GM18505 (cell line): ENCODE results near the gene EIF4G2.
"Not testable (repeated sequence)": the region's sequence is repeated elsewhere in the genome, so short reads cannot be mapped to it uniquely, and the experiment has no call there.

Experiments
- ATAC-seq: cut with Tn5 transposase; IDR thresholded peaks from one replicate; pipeline ENCODE4 v1.9.1; 2021; ENCODE audit not compliant: unreplicated experiment
- POLR2A ChIP-seq: IDR thresholded peaks from 4 replicates; pipeline ENCODE4 v1.6.1; 2011; ENCODE audit warnings: borderline replicate concordance; ENCODE audit not compliant: insufficient read depth, insufficient read length; ENCODE audit errors: extremely low read depth

EIF4G2 gene

GRCh38 chr11:10808553-10809372 lies at the start of gene EIF4G2:
Gene EIF4G2 (minus strand): TSS chr11:10808926.
- ATAC-seq, result peak; percentile 91
- TF ChIP-seq POLR2A, result peak; percentile 100

- TF ChIP-seq POLR2A, result peak; percentile 84
- peak; percentile 87 for ATAC-seq
These were observed 49.1 kb upstream of the EIF4G2 start, which contains the start of gene ZBED5 for GRCh38 chr11:10857709-10858438. Gene ZBED5 (minus strand): TSS chr11:10858053. CDS start chr11:10854945, 3,108 bp downstream.

- peak; percentile 18 for ATAC-seq
- TF ChIP-seq POLR2A, result no peak
These were observed 48.7 kb upstream of the EIF4G2 start for GRCh38 chr11:10857459-10857708.

DNA sequence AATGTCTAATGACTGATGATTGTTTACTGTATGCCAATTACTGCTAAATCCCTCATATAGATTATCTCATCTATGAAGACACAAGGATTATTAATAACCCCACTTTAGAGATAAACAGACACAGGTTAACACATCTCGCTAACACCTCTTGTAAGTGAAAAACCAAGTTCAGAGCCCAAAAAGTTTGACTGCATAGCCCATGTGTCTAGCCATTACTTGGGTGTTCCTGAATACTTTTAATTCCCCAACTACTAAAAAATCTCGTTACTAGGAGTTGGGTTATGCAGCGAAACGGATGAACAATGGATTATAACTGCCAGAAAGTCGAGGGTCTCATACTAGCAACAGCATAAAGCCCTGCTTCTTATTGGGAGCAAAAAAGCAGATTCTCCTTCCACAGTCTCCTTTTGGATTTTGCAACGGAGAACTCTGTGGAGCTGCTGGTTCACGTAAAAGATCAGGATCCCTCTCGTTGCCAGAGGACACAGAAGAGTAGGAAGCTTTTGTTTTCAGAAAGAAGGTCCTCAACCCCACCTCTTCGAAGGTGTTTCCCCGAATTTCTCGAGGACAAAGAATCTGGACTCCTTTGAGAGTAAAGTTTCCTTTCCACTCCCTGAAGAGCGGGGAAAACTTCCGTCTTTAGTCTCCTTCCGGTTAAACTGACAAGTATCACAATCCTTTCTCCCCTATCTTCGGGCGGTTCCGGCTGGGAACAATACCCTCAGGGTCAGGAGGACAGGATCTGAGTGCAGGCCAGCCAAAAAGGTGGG lies 48.1 kb upstream of the EIF4G2 start:
- peak; percentile 1 for ATAC-seq
- TF ChIP-seq POLR2A, result no peak

- no peak for ATAC-seq
- no peak for TF ChIP-seq POLR2A
These were observed 46.6 kb upstream of the EIF4G2 start for GRCh38 chr11:10855295-10855694.

DNA sequence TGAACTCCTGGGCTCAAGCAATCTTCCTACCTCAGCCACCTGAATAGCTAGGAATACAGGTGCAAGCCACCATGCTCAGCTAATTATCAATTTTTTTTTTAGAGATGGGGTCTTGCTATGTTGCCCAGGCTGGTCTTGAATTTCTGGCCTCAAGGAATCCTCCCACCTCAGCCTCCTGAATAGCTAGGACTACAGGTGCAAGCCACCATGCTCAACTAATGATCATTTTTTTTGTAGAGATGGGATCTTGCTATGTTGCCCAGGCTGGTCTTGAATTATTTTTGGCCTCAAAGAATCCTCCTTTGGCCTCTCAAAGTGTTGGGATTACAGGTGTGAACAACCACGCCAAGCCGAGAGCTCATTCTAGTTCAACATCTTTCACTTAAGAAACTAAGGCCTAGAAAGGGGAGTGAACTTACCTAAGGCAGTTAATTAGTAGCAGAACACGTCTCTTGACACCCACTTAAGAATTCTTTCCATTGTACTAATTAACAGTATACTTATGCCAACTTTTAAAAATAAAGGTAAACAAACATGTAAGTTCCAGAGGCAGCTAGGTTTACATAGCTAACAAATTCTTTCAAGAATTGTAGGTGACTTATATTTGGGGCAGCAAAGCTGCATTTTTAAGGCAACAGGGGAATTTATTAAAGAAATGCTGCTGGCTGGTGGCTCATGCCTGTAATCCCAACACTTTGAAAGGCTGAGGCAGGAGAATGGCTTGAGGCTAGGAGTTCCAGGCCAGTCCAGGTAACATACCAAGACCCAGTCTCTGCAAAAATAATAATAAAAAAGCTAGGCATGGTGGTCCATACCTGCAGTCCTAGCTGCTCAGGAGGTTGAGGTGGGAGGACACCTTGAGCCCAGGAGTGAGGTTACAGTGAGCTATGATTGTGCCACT lies 39.5 kb upstream of the EIF4G2 start:
- TF ChIP-seq POLR2A, result no peak
- ATAC-seq, result no peak

DNA sequence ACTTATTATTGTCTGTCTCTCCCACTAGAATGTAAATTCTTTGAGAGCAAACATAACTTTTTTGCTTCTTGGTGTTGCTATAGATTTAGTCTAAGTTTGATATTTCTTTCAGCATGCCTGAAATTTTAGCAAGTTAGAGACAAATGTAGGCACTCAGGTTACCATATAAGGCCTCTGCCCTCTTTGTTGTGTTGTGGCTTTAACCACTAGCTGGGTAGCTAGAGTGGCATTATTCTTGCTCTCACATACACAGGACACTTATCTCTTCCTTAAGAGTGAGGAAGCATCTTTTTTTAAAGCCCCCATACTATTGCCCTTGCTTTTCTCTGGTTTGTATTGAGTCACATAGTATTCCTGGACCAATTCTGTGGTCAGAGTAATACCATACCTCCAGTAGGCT lies 37.9 kb upstream of the EIF4G2 start:
- ATAC-seq, result no peak
- no peak for TF ChIP-seq POLR2A

DNA sequence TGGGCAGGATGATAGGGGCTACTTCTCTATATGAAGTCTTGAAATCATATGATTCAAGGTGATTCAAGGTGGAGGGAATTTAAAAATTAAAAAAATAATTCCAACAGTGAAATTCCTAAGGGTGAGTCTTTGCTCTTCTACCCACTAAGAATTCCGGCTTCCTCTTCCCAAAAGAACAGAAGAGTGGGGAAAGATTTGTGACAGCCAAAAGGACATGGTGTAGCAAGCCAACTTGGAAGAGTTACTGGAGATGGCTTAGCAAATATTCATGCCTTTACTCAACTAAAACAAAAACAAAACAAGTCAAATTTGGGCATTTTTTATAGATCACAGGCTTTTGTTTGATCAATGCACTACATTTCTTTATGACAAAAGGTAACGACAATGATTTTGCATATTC lies 36.9 kb upstream of the EIF4G2 start:
- TF ChIP-seq POLR2A, result no peak
- no peak for ATAC-seq

DNA sequence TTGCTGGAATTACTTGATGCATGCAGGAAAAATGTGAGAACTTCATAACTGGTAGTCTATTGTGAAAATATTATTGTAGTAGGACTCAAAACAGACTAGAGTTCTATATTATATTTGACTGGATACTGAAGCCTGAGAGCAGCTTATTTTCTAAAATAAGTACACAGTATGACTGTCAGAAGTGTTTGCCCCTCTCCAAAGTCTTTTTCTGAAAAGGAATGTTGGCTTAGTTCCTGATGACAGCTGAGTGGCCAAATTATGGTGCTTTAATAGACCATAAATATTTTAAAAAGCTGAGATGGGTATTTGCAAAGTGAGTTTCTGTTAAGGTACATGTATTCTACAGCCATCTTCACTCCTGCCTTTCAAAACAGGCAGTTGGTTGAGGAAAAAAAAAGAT lies 36.1 kb upstream of the EIF4G2 start:
- no peak for TF ChIP-seq POLR2A
- no peak for ATAC-seq

DNA sequence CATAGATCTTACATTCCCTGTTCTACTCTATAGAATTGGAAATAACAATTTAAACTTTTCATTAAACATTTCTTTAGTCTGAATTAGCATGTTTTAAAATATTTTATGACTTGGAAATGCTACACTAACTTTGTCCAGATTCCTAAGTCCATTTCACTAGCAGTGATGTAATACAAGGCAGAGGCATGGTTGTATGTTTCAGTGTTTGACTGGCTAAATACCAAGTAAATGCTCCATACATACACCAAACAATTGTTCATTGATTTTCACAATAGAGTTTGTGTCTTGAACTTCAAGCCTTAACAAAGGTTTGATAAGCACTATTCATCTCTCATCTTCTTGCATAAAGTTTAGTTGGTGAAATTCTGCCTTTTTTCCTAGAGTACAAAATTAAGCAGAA lies 35.6 kb upstream of the EIF4G2 start:
- no peak for TF ChIP-seq POLR2A

DNA sequence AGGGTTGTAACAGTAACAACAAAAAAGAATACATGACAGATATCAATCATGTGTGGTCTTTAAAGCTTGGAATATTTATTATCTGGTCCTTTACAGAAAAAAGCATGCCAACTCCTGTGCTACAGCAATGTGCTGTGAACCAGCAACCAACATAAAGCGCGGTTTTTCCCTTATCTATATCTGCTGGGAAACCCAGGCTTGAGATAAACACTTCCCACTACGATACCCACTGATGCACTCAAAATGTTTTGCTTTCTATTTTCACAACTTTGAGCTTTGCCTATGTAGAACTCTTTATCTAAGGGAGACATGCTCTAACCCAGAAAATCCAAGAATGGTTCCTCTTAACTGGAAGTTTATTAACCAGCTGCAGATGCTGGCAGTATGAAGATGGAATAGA lies 30.2 kb upstream of the EIF4G2 start:
- no peak for TF ChIP-seq POLR2A
- ATAC-seq, result no peak

More for the DNA sequence above, 35.6 kb upstream of the EIF4G2 start:
- ATAC-seq, result no peak

GRCh38 chr11:10838083-10838482 lies 29.4 kb upstream of the EIF4G2 start:
- no peak for TF ChIP-seq POLR2A
- ATAC-seq, result no peak

DNA sequence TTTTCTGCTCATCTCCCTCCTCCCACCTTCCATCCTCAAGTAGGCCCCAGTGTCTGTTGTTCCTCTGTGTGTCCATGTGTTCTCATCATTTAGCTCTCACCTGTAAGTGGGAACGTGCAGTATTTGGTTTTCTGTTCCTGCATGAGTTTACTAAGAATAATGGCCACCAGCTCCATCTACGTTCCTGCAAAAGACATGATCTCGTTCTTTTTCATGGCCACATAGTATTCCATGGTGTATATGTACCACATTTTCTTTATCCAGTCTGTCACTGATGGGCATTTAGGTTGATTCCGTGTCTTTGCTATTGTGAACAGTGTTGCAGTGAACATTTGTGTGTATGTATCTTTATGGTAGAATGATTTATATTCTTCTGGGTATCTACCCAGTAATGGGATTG lies 28.2 kb upstream of the EIF4G2 start:
- ATAC-seq, result not testable (repeated sequence)
